GM19467 (cell line): ENCODE data around the gene EFL1.
"Not testable (repeated sequence)": the region's sequence is repeated elsewhere in the genome, so short reads cannot be mapped to it uniquely, and the experiment has no call there.

Experiments
- ATAC-seq: cut with Tn5 transposase; IDR thresholded peaks from one replicate; pipeline ENCODE4 v1.9.1; 2021; ENCODE audit warnings: mild to moderate bottlenecking, moderate library complexity; ENCODE audit not compliant: unreplicated experiment

The EFL1 gene

GRCh38 chr15:82282386-82282785 is 19.9 kb upstream of the EFL1 start:
- not testable (repeated sequence) for ATAC-seq

GRCh38 chr15:82281276-82281675 is 18.7 kb upstream of the EFL1 start:
- not testable (repeated sequence) for ATAC-seq

- no peak for ATAC-seq
Observed at GRCh38 chr15:82275410-82275809, 12.9 kb upstream of the EFL1 start.

DNA sequence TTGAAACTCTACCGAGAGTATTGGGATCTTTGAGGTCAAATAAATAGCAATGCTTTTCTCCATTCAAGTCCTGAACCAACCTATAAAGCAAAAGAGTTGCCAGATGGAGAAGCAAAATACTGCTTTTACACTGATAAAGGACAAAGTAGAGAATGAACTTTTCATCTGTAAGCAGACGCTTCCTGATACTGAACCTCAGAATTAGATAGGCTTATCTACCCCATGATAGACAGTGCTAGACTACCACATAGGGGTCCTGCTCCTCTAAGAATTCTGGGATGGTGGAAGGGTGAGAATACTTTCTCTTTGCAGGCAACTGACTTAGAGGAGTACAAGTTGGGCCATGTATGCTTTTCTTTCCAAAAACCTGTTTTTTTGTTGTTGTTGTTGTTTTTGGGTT is 9.6 kb upstream of the EFL1 start:
- no peak for ATAC-seq

- ATAC-seq, result not testable (repeated sequence)
Observed at GRCh38 chr15:82268454-82268853, 5.9 kb upstream of the EFL1 start.

DNA sequence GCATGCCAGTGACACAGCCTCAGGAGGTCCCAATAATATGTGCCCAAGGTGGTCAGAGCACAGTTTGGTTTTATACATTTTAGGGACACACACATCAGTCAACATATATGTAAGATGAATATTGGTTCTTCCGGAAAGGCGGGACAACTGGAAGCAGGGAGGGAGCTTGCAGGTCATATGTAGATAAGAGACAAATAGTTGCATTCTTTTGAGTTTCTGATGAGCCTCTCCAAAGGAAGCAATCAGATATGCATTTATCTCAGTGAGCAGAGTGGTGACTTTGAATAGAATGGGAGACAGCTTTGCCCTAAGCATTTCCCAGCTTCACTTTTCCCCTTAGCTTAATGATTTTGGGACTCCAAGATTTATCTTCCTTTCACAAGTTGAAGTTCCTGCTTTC is 4.6 kb upstream of the EFL1 start:
- ATAC-seq, result not testable (repeated sequence)

- no peak for ATAC-seq
Observed at GRCh38 chr15:82263350-82263749, 816 bp upstream of the EFL1 start.

DNA sequence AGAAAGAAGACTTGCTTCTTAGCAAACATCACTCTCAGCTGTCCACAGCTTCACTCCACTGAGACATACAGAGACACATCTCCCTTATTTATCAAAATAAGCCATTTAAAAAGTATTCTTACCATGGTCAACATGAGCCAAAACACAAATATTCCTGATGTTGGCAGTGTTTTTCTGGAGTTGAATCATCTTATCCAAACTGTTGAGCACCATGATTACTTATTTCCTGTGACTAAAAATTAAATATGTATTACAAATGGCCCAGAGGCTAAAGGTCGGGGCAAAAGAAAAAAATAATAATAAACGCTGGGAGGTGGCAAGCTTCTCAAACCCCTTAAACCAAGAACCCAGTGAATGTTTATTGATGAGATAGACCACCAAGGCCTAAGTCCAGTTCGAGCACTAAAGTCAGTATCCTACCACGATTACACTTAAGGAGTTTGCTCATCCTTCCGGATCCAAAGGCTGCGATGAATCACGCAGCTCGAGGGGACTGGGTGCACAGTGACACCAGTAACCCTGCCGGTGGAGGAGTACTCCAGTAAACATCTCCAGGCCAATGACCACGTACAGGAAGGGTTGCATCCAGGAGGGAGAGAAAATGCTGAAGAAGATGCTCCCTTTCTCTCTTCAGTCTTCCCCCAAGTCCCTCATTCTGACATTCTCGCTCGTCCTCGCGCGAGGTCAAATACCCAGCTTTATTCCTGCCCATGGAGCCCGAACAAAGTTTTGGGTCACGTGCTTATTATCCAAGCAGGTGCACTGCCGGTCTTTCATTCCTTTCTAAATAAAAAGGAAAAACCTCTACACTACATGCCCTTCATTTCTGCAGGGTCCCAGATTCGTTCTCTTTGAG is 740 bp downstream of the EFL1 start:
- peak; percentile 17 for ATAC-seq

DNA sequence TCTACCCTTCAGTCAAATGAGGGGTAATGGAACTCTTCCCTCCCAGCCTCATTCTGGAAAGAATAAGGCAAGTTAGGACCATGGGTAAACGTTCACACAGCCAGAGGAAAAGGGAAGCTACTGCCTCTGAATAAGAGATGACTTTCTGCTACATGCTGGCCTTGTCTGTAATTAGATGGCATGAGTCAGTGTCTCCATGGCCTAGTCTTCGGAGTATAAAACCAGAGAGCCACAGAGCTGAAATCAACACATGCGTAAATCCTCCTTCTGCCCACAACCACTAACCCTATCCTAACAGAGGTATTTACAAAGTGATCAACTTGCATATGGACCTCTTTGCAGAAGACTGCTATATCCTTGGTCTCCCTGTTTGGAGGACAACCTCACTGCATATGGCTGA is 14.3 kb downstream of the EFL1 start:
- not testable (repeated sequence) for ATAC-seq

- ATAC-seq, result not testable (repeated sequence)
Observed at GRCh38 chr15:82245956-82246355, 16.6 kb downstream of the EFL1 start.

DNA sequence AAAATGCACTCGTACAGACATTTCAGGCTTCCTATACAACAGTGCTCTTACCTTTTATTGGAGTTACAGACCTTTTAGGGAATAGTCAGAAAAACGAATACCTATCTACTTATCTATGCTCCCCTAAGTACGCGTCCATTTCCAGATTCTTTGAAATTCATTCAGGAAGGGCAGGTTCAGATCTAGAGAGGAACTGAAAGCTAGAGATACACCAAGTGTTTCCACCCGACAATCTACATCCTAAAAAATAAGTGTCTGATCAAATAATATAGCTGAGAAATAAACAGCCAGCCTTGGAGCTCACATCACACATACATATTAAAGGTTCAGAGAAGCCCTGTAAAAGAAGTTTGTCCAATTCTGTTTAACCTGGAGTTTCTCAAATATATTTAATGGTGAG is 18.9 kb downstream of the EFL1 start:
- ATAC-seq, result not testable (repeated sequence)

DNA sequence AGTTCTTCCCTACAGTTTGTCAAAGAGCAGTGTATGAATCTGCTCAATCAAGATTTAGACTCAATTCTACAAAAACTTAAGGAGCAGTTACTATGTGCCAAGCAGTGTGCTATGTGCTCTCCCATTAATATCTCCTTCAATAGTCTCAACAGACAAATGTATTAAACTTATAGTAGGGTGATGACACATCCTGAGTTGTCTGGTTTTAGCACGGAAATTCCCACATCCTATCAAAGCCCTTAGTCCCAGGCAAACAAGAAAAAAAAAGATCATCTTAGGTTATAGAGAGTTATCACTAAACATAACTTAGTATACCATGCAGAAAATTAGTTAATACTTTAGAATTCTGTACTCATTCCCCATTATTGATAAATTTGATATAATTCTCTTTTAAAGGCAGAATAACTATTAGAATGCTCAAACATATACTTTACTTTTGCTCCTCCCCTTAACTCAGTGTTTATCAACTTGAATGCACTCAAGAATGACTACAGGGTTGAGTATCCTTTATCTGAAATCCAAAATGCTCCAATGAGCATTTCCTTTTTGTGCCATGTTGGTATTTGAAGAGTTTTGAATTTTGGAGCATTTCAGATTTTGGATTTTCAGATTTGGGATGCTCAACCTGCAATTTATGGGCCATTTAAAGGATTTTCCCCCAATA is 20.6 kb downstream of the EFL1 start:
- ATAC-seq, result not testable (repeated sequence)

DNA sequence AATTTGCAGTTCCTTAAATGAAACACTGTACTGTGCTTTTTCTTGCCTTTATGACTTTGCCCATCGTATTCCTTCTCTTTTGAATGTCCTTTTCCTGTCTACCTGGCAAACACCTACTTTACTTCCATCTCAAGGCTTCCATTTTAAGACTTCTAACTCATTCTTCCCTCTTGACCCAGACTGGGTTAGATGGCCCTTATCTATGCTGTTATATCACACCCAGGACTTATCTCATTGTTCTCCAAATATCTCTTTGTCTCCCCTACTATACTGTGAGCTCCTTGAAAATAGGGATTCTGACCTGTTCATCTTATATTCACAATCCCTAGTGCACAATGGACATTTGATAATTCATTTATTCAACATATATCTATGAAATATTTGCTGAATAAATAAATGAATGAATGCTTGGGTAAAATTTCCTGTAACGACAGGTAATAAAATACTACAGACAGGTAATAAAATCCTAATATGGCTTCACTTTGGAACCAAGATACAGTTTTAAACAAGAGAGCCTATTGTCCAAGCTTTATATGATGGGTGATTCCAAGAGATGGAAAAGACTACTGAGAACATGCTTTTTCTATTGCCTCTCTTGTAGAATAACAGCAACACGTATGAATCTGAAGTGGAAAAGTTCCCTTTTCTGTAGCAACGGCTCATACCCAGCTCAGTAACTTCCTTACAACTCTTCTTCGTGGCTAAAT is 22.7 kb downstream of the EFL1 start:
- no peak for ATAC-seq

DNA sequence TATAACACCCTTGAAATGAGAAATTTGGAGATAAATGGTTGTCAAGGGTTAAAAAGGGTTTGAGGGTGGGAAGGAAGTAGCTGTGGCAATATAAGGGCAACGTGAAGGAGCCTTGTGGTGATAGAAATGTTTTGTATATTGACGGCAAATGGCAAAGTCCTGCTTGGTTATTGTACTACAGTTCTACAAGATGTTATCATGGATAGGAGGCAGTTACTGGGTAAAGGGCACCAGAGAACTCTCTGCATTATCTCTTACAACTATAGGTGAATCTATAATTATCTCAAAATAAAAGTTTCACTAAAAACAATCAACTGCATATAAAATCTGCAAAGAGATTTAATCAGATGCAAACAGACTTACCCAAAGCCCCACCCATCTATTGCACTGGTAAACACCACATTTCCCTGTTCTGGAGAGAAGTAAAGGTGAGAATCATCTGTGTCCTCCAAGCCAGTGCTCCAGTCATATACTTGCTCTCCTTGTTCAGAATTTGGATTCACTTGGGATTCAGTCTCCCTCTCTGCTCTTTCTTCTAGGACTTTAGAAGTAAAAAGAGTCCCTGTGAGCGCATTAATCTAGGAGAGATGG is 24.5 kb downstream of the EFL1 start:
- not testable (repeated sequence) for ATAC-seq

DNA sequence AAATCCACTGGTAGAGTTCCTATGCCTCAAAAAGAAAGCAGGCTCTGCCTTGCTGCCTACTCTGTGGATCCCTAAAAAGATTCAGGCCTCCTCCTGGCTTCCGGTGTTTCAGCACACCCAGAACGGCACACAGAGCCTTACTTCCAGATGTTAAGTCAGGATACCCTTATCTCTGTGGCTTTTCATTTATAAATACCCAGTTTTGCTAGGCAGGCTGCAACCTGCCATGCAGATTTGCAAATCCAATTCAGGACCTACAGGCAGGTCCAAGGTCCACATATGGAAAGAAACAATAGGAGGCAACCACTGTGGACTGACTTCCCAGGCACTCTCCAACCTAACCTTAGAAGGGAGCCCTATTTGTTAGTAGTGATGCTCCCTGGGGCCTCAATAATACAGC is 30.7 kb downstream of the EFL1 start:
- no peak for ATAC-seq

DNA sequence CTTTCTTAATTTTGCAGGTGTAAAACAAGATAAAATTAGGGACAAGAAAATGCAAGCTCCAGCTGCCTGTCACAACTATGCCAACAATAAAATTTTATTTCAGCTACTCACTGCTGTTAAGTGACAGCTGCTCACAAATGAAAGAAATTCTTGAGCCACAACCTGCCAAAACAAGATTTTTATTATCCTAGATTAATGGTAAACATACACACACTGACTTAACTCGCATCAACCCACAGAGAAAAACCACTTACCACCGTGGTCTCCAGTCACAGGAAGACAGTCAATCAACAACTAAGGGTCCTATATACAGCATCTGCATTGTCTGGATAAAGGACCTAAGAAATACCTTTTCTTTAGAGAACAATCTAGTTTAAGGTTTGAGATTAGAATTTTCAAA is 31.3 kb downstream of the EFL1 start:
- ATAC-seq, result no peak

DNA sequence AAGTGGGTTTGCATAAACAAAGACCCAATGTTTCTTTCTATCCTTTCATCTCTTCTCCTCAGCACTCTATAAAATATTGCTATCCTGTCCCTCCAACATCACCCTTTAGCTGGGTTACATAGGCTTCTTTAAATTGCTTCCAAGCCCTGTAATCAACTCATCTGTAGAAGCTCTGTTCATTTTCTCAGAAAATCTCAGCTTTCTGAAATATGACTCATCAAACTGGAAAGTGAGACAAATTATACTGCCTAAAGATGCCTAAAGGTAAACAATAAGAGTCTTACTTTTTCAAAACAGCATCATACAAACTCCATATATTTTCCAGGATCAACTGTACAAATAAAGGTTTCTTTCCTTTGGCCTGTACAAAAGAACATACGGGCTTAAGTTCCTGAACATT is 33.8 kb downstream of the EFL1 start:
- no peak for ATAC-seq

DNA sequence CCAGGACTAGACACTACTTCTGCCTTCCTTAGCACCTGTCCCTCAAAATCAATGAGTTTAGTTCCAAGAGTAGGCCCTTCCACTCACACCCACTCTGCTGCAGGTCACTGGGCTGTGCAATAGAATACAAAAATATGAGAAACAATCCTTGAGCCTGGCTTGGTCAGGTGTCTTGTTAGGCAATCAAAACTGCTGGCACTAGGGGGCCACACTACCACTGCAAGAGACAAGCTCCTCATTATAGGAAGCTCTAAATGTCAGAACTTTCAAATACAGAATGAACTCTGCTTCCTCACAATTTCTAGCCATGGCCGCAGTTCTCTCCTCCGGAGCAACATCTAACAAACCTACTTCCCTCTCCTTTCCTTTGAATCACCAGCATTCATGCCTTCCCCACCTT is 41.0 kb downstream of the EFL1 start:
- ATAC-seq, result not testable (repeated sequence)

DNA sequence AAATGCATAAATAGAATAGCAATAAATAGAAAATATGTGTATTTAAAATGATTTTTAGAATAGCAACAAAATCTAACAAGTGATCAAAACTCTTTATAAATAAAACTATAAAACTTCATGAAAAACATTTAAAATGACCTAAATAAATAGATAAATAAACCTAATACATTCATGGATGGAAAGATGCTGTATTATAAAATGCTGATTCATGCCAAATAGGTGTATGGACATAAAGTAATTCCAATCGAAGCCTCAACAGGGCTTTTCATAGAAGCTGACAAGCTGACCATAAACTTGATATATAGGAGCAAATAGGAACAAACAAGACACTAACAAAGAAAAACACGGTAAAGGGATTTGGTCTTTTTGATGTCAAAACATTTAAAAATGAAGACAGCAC is 46.4 kb downstream of the EFL1 start:
- not testable (repeated sequence) for ATAC-seq

GRCh38 chr15:82212201-82212600 is 50.3 kb downstream of the EFL1 start:
- ATAC-seq, result not testable (repeated sequence)

DNA sequence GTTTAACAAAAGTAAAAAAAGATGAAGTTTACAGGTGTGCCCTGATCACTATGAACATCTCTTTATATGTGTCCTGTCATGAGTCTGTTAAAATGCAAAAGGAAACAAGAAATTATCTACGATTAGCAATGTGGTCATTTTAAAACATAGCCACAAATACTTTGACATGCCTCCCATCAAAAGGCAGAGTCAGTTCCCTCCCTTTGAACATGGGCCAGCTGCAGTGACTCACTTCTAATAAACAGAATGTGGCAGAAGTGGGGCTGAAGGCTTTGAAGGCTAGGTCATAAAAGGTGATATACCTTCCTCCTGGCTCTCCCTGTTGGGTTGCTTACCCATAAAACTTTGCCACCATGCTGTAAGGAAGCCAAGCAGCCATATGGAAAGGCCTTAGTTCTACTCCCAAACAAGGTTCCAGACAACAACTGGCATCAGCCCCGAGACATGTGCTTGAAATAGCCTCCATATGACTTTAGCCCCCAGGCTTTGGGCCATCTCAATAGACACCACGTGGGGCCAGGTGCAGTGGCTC is 52.4 kb downstream of the EFL1 start:
- not testable (repeated sequence) for ATAC-seq
